ENCODE results near the gene LYRM2. TPM values are rescaled to one million over a fixed set of nuclear protein-coding genes. Genes with fewer than 3 reads are reported as not detected.

Gene LYRM2
- 22.1 TPM for polyA plus RNA-seq (2013, experiment 1 of 2)
- 30.2 TPM for polyA plus RNA-seq (2013, experiment 2 of 2)

GRCh38 chr6:89638320-89639195, at the start of gene LYRM2:
Gene LYRM2 (minus strand): TSS chr6:89638747. CDS start chr6:89638716, 31 bp downstream.
- Histone ChIP-seq H3K27ac (ENCODE audit: low read depth, low read length, severe bottlenecking) (peak within 1 kb of the TSS; percentile 86), H3K4me1 (ENCODE audit: control insufficient read depth, insufficient read depth, low read length, poor library complexity, severe bottlenecking) (peaks cover 4% of the 10 kb centered on the region), H3K4me3 (ENCODE audit: extremely low read depth, insufficient read depth, low read length, poor library complexity, severe bottlenecking) (peak within 1 kb of the TSS; percentile 69), H3K9me3 (ENCODE audit: control insufficient read depth, low read length) (no peaks in the 10 kb centered on the region), H3K36me3 (ENCODE audit: control insufficient read depth, insufficient read depth, low read length) (peaks cover 46% of the 10 kb centered on the region)
- 1 to 2% methylated on average over 51 to 55 of the region's 58 CpGs for WGBS, 2 experiments (ENCODE audit: insufficient coverage in 2 of 2)

GRCh38 chr6:89688328-89688727, 49.8 kb upstream of the LYRM2 start:
- no peaks in the 10 kb centered on the region for H3K9me3 ChIP-seq (ENCODE audit: control insufficient read depth, low read length)
- no peaks in the 10 kb centered on the region for H3K4me1 ChIP-seq (ENCODE audit: control insufficient read depth, insufficient read depth, low read length, poor library complexity, severe bottlenecking)
- no peak overlapping the region for H3K4me3 ChIP-seq (ENCODE audit: extremely low read depth, insufficient read depth, low read length, poor library complexity, severe bottlenecking)
- H3K36me3 ChIP-seq (ENCODE audit: control insufficient read depth, insufficient read depth, low read length), result peaks cover 91% of the 10 kb centered on the region
- H3K27ac ChIP-seq (ENCODE audit: low read depth, low read length, severe bottlenecking), result no peak overlapping the region
- WGBS, 2 experiments (ENCODE audit: insufficient coverage in 2 of 2), result 97 to 100% methylated on average over 2 of the region's 2 CpGs

GRCh38 chr6:89685311-89685710, 46.8 kb upstream of the LYRM2 start:
- Histone ChIP-seq H3K4me1 (ENCODE audit: control insufficient read depth, insufficient read depth, low read length, poor library complexity, severe bottlenecking) (no peaks in the 10 kb centered on the region), H3K4me3 (ENCODE audit: extremely low read depth, insufficient read depth, low read length, poor library complexity, severe bottlenecking) (no peak overlapping the region), H3K9me3 (ENCODE audit: control insufficient read depth, low read length) (no peaks in the 10 kb centered on the region), H3K27ac (ENCODE audit: low read depth, low read length, severe bottlenecking) (no peak overlapping the region), H3K36me3 (ENCODE audit: control insufficient read depth, insufficient read depth, low read length) (peaks cover 94% of the 10 kb centered on the region)
- 86 to 100% methylated on average over 1 of the region's 2 CpGs for WGBS, 2 experiments (ENCODE audit: insufficient coverage in 2 of 2)

GRCh38 chr6:89682991-89683390, 44.4 kb upstream of the LYRM2 start:
- Histone ChIP-seq H3K36me3 (ENCODE audit: control insufficient read depth, insufficient read depth, low read length) (peaks cover 93% of the 10 kb centered on the region), H3K4me1 (ENCODE audit: control insufficient read depth, insufficient read depth, low read length, poor library complexity, severe bottlenecking) (no peaks in the 10 kb centered on the region), H3K27ac (ENCODE audit: low read depth, low read length, severe bottlenecking) (no peak overlapping the region), H3K9me3 (ENCODE audit: control insufficient read depth, low read length) (no peaks in the 10 kb centered on the region), H3K4me3 (ENCODE audit: extremely low read depth, insufficient read depth, low read length, poor library complexity, severe bottlenecking) (no peak overlapping the region)
- no CpG with 5 or more reads among the region's 1 CpG for WGBS, 2 experiments (ENCODE audit: insufficient coverage in 2 of 2)

GRCh38 chr6:89681983-89682564, 43.5 kb upstream of the LYRM2 start:
- 96 to 97% methylated on average over 6 to 8 of the region's 10 CpGs for WGBS, 2 experiments (ENCODE audit: insufficient coverage in 2 of 2)
- H3K9me3 ChIP-seq (ENCODE audit: control insufficient read depth, low read length), result no peaks in the 10 kb centered on the region
- no peak overlapping the region for H3K27ac ChIP-seq (ENCODE audit: low read depth, low read length, severe bottlenecking)
- peaks cover 90% of the 10 kb centered on the region for H3K36me3 ChIP-seq (ENCODE audit: control insufficient read depth, insufficient read depth, low read length)
- no peak overlapping the region for H3K4me3 ChIP-seq (ENCODE audit: extremely low read depth, insufficient read depth, low read length, poor library complexity, severe bottlenecking)
- H3K4me1 ChIP-seq (ENCODE audit: control insufficient read depth, insufficient read depth, low read length, poor library complexity, severe bottlenecking), result no peaks in the 10 kb centered on the region

- Histone ChIP-seq H3K4me1 (ENCODE audit: control insufficient read depth, insufficient read depth, low read length, poor library complexity, severe bottlenecking) (no peaks in the 10 kb centered on the region), H3K27ac (ENCODE audit: low read depth, low read length, severe bottlenecking) (no peak overlapping the region), H3K9me3 (ENCODE audit: control insufficient read depth, low read length) (no peaks in the 10 kb centered on the region), H3K36me3 (ENCODE audit: control insufficient read depth, insufficient read depth, low read length) (peaks cover 91% of the 10 kb centered on the region), H3K4me3 (ENCODE audit: extremely low read depth, insufficient read depth, low read length, poor library complexity, severe bottlenecking) (no peak overlapping the region)
- WGBS, 2 experiments (ENCODE audit: insufficient coverage in 2 of 2), result 80 to 94% methylated on average over 7 of the region's 7 CpGs
Observed at GRCh38 chr6:89680551-89680950, 42.0 kb upstream of the LYRM2 start.

- 82 to 85% methylated on average over 1 of the region's 2 CpGs for WGBS, 2 experiments (ENCODE audit: insufficient coverage in 2 of 2)
- no peak overlapping the region for H3K27ac ChIP-seq (ENCODE audit: low read depth, low read length, severe bottlenecking)
- peaks cover 91% of the 10 kb centered on the region for H3K36me3 ChIP-seq (ENCODE audit: control insufficient read depth, insufficient read depth, low read length)
- no peaks in the 10 kb centered on the region for H3K4me1 ChIP-seq (ENCODE audit: control insufficient read depth, insufficient read depth, low read length, poor library complexity, severe bottlenecking)
- H3K4me3 ChIP-seq (ENCODE audit: extremely low read depth, insufficient read depth, low read length, poor library complexity, severe bottlenecking), result no peak overlapping the region
- H3K9me3 ChIP-seq (ENCODE audit: control insufficient read depth, low read length), result no peaks in the 10 kb centered on the region
Observed at GRCh38 chr6:89680150-89680549, 41.6 kb upstream of the LYRM2 start.

- Histone ChIP-seq H3K4me1 (ENCODE audit: control insufficient read depth, insufficient read depth, low read length, poor library complexity, severe bottlenecking) (no peaks in the 10 kb centered on the region), H3K4me3 (ENCODE audit: extremely low read depth, insufficient read depth, low read length, poor library complexity, severe bottlenecking) (no peak overlapping the region), H3K36me3 (ENCODE audit: control insufficient read depth, insufficient read depth, low read length) (peaks cover 91% of the 10 kb centered on the region), H3K9me3 (ENCODE audit: control insufficient read depth, low read length) (no peaks in the 10 kb centered on the region), H3K27ac (ENCODE audit: low read depth, low read length, severe bottlenecking) (no peak overlapping the region)
- WGBS, 2 experiments (ENCODE audit: insufficient coverage in 2 of 2), result 75 to 92% methylated on average over 1 of the region's 6 CpGs
Observed at GRCh38 chr6:89679215-89680120, 40.9 kb upstream of the LYRM2 start.

GRCh38 chr6:89678531-89678930, 40.0 kb upstream of the LYRM2 start:
- Histone ChIP-seq H3K4me1 (ENCODE audit: control insufficient read depth, insufficient read depth, low read length, poor library complexity, severe bottlenecking) (no peaks in the 10 kb centered on the region), H3K4me3 (ENCODE audit: extremely low read depth, insufficient read depth, low read length, poor library complexity, severe bottlenecking) (no peak overlapping the region), H3K27ac (ENCODE audit: low read depth, low read length, severe bottlenecking) (no peak overlapping the region), H3K9me3 (ENCODE audit: control insufficient read depth, low read length) (no peaks in the 10 kb centered on the region), H3K36me3 (ENCODE audit: control insufficient read depth, insufficient read depth, low read length) (peaks cover 86% of the 10 kb centered on the region)
- 93% methylated on average over 3 of the region's 3 CpGs; no CpG with 5 or more reads in 1 of the 2 experiments for WGBS, 2 experiments (ENCODE audit: insufficient coverage in 2 of 2)

GRCh38 chr6:89675949-89676748, 37.6 kb upstream of the LYRM2 start:
- Histone ChIP-seq H3K4me3 (ENCODE audit: extremely low read depth, insufficient read depth, low read length, poor library complexity, severe bottlenecking) (no peak overlapping the region), H3K4me1 (ENCODE audit: control insufficient read depth, insufficient read depth, low read length, poor library complexity, severe bottlenecking) (no peaks in the 10 kb centered on the region), H3K27ac (ENCODE audit: low read depth, low read length, severe bottlenecking) (no peak overlapping the region), H3K9me3 (ENCODE audit: control insufficient read depth, low read length) (no peaks in the 10 kb centered on the region), H3K36me3 (ENCODE audit: control insufficient read depth, insufficient read depth, low read length) (peaks cover 90% of the 10 kb centered on the region)
- 89 to 92% methylated on average over 5 of the region's 7 CpGs for WGBS, 2 experiments (ENCODE audit: insufficient coverage in 2 of 2)

Measured in mesodermal cell (in vitro differentiated cells).